Panc1 (cell line): Measurements from ENCODE around the gene DNAL4. TPM values are rescaled to one million over a fixed set of nuclear protein-coding genes. Genes with fewer than 3 reads are reported as not detected.

Source experiments
- ATAC-seq: fragments of 200-7000 bp; cut with Tn5 transposase; 2 replicates; pipeline ENCODE4 v1.9.1; 2020; ENCODE audit warnings: mild to moderate bottlenecking, moderate library complexity
- BruUV-seq: library from RNA; stranded (reverse); fragments of 400-500 nt; replicated peaks from 2 replicates; lab custom pipeline; 2021; lab: Mats Ljungman, UMichigan
- CTCF ChIA-PET: fragments of 300-600 bp; sonication (Branson Sonifier 250); formaldehyde crosslinking; loops from one replicate; lab custom pipeline; 2022; ENCODE audit warnings: antibody characterized with exemption; lab: Charles Lee
- POLR2A ChIA-PET: fragments of 300-600 bp; sonication (Branson Sonifier 250); formaldehyde crosslinking; loops from one replicate; lab custom pipeline; 2022; ENCODE audit warnings: antibody characterized with exemption; lab: Charles Lee
- DNase-seq: peaks from one replicate; pipeline ENCODE4 v3.0.0-alpha.2; 2010; ENCODE audit warnings: low read depth, low spot score
- H3K27ac ChIP-seq: 2 replicates; pipeline ENCODE4 v1.5.1; 2011; ENCODE audit warnings: mild to moderate bottlenecking, low read length, inconsistent platforms
- H3K27me3 ChIP-seq: fragments of 200-500 bp; sonication (Bioruptor generic); 2 replicates; pipeline ENCODE4 v1.6.0; 2014; ENCODE audit warnings: low read length, inconsistent platforms; ENCODE audit not compliant: control insufficient read depth, insufficient read depth
- H3K36me3 ChIP-seq: fragments of 200-500 bp; sonication (Bioruptor generic); 2 replicates; pipeline ENCODE4 v1.5.1; 2014; ENCODE audit warnings: inconsistent platforms, mild to moderate bottlenecking, low read length, moderate library complexity; ENCODE audit not compliant: control insufficient read depth, insufficient read depth
- H3K4me1 ChIP-seq: 2 replicates; pipeline ENCODE4 v1.5.1; 2011; ENCODE audit warnings: inconsistent platforms, mild to moderate bottlenecking, low read length, moderate library complexity; ENCODE audit not compliant: control insufficient read depth, insufficient read depth
- H3K4me3 ChIP-seq, 2 experiments: 2 replicates each; pipeline ENCODE4 v1.5.1; 2011 to 2012; ENCODE audit warnings: low read depth in 2 of 2, low read length in 2 of 2, mild to moderate bottlenecking in 2 of 2, inconsistent platforms in 1 of 2, moderate library complexity in 1 of 2
- H3K9me3 ChIP-seq: fragments of 200-500 bp; sonication (Bioruptor generic); 2 replicates; pipeline ENCODE4 v1.5.1; 2014; ENCODE audit warnings: low read depth, mild to moderate bottlenecking, inconsistent platforms, low read length, moderate library complexity; ENCODE audit not compliant: control insufficient read depth, insufficient read depth
- POLR2AphosphoS5 ChIP-seq: IDR thresholded peaks from 2 replicates; pipeline ENCODE4 v1.6.1; 2012; ENCODE audit warnings: mild to moderate bottlenecking, low read depth, low read length, moderate library complexity
- SIN3A ChIP-seq: IDR thresholded peaks from 2 replicates; pipeline ENCODE4 v1.6.1; 2012; ENCODE audit warnings: low read depth, mild to moderate bottlenecking, low read length, moderate library complexity, borderline replicate concordance; ENCODE audit not compliant: insufficient read depth
- TCF7L2 ChIP-seq: IDR thresholded peaks from 2 replicates; pipeline ENCODE4 v1.6.1; 2011; ENCODE audit warnings: mild to moderate bottlenecking, low read depth, low read length, inconsistent platforms
- in situ Hi-C: cut with HindIII; loops from 2 replicates; pipeline ENCODE4 v1.10.0; 2016; ENCODE audit warnings: low sequenced_read_pairs, low pct_unique_long_range_greater_than_20kb
- intact Hi-C: fragments of 100-400 bp; cut with micrococcal nuclease; formaldehyde crosslinking; loops from one replicate; pipeline ENCODE4 v1.10.0; 2022; ENCODE audit not compliant: unreplicated experiment
- total RNA-seq: library from RNA; stranded (reverse); gene quantifications from one replicate; pipeline ENCODE4 v1.2.1, GENCODE V29; 2021; ENCODE audit not compliant: unreplicated experiment
- TF ChIP-seq, protein P1 (sequence below), 2 experiments: IDR thresholded peaks; 2 replicates each; pipeline ENCODE4 v1.6.1; 2011 to 2012; ENCODE audit warnings: low read depth in 2 of 2, control low read depth in 1 of 2, low read length in 1 of 2, mild to moderate bottlenecking in 1 of 2, moderate library complexity in 1 of 2; ENCODE audit not compliant: insufficient read depth in 1 of 2
- TF ChIP-seq, protein P2 (sequence below): fragments of 450-650 bp; IDR thresholded peaks from 2 replicates; pipeline ENCODE4 v1.5.1; 2017; ENCODE audit warnings: mild to moderate bottlenecking

Gene DNAL4
- total RNA-seq, 1 experiment from 2014 or later, result 10.5 TPM

DNA sequence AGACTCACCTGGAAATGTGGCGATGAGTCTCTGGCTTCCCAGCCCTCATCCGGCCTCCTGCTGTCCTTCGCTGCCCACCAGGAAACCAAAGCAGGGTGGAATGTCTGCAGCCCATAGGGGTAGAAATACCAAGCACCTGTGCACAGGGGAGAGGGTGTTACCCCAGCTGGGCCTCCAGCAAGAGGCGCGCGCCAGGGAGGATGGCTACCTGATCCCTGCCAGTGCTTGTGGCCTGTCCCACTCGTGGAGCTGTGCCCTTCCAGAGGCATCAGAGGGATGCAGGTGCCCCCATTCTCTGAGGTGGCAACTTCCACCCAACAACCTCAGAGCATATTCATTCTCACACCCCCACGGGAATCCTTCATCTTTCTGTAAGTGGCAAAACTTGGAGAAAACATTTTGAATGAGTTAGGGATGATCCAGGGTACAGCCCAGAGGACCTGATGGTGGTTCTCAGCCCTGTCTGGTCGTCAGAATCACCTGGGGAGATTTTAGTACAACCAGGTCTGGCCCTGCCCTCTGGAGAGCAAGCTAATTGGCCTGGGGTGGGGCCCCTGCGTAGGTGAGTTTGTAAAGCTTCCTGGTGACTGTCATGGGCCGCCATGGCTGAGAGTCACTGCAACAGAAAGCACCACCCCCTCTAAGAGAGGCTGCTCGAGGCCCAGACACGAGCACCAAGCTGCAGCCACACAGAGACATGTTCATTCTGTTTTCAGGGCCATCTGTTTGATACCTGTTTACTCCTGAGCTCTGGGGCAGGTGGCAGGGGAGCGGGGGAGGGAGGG is 48.1 kb downstream of the DNAL4 start:
- DNase-seq (no peak), ATAC-seq (no peak)
- CTCF ChIA-PET, result no interaction called here
- Histone ChIP-seq H3K4me3 (no peak overlapping the region), H3K4me1 (no peaks in the 10 kb centered on the region), H3K9me3 (no peaks in the 10 kb centered on the region), H3K27ac (no peak overlapping the region), H3K27me3 (no peaks in the 10 kb centered on the region), H3K36me3 (no peaks in the 10 kb centered on the region)
- TF ChIP-seq SIN3A (no peak), POLR2AphosphoS5 (no peak), TCF7L2 (no peak)
- TF ChIP-seq, protein P1, sequence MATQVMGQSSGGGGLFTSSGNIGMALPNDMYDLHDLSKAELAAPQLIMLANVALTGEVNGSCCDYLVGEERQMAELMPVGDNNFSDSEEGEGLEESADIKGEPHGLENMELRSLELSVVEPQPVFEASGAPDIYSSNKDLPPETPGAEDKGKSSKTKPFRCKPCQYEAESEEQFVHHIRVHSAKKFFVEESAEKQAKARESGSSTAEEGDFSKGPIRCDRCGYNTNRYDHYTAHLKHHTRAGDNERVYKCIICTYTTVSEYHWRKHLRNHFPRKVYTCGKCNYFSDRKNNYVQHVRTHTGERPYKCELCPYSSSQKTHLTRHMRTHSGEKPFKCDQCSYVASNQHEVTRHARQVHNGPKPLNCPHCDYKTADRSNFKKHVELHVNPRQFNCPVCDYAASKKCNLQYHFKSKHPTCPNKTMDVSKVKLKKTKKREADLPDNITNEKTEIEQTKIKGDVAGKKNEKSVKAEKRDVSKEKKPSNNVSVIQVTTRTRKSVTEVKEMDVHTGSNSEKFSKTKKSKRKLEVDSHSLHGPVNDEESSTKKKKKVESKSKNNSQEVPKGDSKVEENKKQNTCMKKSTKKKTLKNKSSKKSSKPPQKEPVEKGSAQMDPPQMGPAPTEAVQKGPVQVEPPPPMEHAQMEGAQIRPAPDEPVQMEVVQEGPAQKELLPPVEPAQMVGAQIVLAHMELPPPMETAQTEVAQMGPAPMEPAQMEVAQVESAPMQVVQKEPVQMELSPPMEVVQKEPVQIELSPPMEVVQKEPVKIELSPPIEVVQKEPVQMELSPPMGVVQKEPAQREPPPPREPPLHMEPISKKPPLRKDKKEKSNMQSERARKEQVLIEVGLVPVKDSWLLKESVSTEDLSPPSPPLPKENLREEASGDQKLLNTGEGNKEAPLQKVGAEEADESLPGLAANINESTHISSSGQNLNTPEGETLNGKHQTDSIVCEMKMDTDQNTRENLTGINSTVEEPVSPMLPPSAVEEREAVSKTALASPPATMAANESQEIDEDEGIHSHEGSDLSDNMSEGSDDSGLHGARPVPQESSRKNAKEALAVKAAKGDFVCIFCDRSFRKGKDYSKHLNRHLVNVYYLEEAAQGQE (IDR thresholded peaks at IDR 0.05; ENCODE audit: insufficient read depth in 1 of 2, low read depth in 2 of 2, low read length in 1 of 2), result no peak
- TF ChIP-seq, protein P2, sequence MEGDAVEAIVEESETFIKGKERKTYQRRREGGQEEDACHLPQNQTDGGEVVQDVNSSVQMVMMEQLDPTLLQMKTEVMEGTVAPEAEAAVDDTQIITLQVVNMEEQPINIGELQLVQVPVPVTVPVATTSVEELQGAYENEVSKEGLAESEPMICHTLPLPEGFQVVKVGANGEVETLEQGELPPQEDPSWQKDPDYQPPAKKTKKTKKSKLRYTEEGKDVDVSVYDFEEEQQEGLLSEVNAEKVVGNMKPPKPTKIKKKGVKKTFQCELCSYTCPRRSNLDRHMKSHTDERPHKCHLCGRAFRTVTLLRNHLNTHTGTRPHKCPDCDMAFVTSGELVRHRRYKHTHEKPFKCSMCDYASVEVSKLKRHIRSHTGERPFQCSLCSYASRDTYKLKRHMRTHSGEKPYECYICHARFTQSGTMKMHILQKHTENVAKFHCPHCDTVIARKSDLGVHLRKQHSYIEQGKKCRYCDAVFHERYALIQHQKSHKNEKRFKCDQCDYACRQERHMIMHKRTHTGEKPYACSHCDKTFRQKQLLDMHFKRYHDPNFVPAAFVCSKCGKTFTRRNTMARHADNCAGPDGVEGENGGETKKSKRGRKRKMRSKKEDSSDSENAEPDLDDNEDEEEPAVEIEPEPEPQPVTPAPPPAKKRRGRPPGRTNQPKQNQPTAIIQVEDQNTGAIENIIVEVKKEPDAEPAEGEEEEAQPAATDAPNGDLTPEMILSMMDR, result no peak
- in situ Hi-C loops, result no loop called here
- intact Hi-C loops, result no loop called here
- BruUV-seq, result no TSS peak
- POLR2A ChIA-PET, result interaction anchor here (0.6 to 0.7 kb wide), 2 partner anchors 26 to 799 kb away, joined by 3 to 4 read pairs; no protein-coding TSS in a partner anchor

DNA sequence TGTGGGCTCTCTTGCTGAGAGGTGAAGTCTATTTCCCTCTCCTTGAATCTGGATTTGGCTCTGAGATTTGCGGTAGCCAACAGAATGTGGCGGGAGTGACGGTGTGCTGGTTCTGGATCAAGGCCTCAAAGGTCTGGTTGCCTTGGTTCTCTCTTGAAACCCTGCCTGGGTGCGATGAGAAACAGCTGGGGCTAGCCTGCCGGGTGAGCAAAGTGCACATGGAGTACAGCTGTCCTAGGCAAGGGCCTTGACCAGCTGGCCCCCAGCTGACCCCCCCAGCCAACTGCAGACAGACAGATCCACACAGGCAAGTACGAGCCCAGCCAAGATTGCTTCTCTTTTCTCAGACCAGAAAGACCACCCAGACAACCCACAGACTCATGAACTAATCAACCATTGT is 49.0 kb downstream of the DNAL4 start:
- ATAC-seq (no peak), DNase-seq (no peak)
- intact Hi-C loops, result no loop called here
- BruUV-seq, result no TSS peak
- no peak overlapping the region for H3K4me3 ChIP-seq
- ChIA-PET POLR2A (no interaction called here), CTCF (no interaction called here)
- H3K36me3 ChIP-seq, result no peaks in the 10 kb centered on the region
- H3K27ac ChIP-seq, result no peak overlapping the region
- H3K4me1 ChIP-seq, result no peaks in the 10 kb centered on the region
- H3K9me3 ChIP-seq, result no peaks in the 10 kb centered on the region
- no peaks in the 10 kb centered on the region for H3K27me3 ChIP-seq
- no peak for TF ChIP-seq POLR2AphosphoS5
- TF ChIP-seq, protein P2, result no peak
- TF ChIP-seq TCF7L2, result no peak
- TF ChIP-seq, protein P1 (IDR thresholded peaks at IDR 0.05; ENCODE audit: insufficient read depth in 1 of 2, low read depth in 2 of 2, low read length in 1 of 2), result no peak
- TF ChIP-seq SIN3A, result no peak
- in situ Hi-C loops, result no loop called here
